ENCODE data around the gene GOSR1.

The GOSR1 gene

DNA sequence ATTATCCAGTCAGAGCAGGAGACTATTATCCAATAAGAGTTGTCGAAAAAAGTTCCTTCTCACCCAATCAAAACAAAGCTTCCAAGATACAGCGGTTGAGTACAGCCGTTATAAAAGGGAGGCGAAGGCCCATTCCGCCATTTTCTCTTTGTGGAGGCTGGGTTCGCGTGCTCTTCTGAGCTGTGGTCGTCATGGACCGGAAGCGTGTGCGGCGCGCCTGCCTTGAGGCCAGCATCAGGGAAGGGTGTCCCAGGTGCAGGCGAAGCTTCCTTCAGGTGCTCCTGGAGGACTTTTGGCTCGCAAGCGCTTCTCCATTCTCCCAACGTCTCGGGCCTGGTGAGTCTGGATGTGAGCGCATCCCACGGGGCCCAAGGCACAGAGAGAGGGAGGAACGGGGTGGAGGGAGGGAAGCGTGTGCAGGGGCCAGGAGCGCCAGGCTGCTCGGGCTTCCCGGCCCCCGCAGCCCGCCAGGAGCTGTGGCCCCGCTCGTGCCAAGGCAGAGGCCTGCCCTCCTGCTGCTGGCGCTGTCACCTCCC, 99.2 kb downstream of the GOSR1 start:
- TF ChIP-seq, protein P1, sequence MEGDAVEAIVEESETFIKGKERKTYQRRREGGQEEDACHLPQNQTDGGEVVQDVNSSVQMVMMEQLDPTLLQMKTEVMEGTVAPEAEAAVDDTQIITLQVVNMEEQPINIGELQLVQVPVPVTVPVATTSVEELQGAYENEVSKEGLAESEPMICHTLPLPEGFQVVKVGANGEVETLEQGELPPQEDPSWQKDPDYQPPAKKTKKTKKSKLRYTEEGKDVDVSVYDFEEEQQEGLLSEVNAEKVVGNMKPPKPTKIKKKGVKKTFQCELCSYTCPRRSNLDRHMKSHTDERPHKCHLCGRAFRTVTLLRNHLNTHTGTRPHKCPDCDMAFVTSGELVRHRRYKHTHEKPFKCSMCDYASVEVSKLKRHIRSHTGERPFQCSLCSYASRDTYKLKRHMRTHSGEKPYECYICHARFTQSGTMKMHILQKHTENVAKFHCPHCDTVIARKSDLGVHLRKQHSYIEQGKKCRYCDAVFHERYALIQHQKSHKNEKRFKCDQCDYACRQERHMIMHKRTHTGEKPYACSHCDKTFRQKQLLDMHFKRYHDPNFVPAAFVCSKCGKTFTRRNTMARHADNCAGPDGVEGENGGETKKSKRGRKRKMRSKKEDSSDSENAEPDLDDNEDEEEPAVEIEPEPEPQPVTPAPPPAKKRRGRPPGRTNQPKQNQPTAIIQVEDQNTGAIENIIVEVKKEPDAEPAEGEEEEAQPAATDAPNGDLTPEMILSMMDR (conservative IDR thresholded peaks at IDR 0.05) = no peak
- TF ChIP-seq ZFX (IDR thresholded peaks at IDR 0.05) = no peak

More for the DNA sequence above, 99.2 kb downstream of the GOSR1 start:
- no peak overlapping the region for H3K27ac ChIP-seq

Data from C4-2B (cell line).